D341Med (cell line): ENCODE results near the gene SLC38A3.
"Not testable (repeated sequence)": the region's sequence is repeated elsewhere in the genome, so short reads cannot be mapped to it uniquely, and the experiment has no call there.

ENCODE experiments used
- DNase-seq: peaks from one replicate; pipeline ENCODE4 v3.0.0; 2012; ENCODE audit warnings: low spot score

The SLC38A3 gene

GRCh38 chr3:50235716-50236483 lies 30.8 kb downstream of the SLC38A3 start, which contains the start of gene GNAI2:
TSS of gene GNAI2 (plus strand) at chr3:50236204. CDS start at chr3:50236336, 132 bp downstream.
- DNase-seq: peak; percentile 98

- no peak for DNase-seq
Observed at GRCh38 chr3:50236484-50237132, 31.5 kb downstream of the SLC38A3 start.

GRCh38 chr3:50237133-50237651 lies 32.1 kb downstream of the SLC38A3 start:
- no peak for DNase-seq

- DNase-seq: no peak
Observed at GRCh38 chr3:50237754-50238548, 32.9 kb downstream of the SLC38A3 start.

- no peak for DNase-seq
Observed at GRCh38 chr3:50238549-50239026, 33.5 kb downstream of the SLC38A3 start.

GRCh38 chr3:50239649-50240048 lies 34.6 kb downstream of the SLC38A3 start:
- DNase-seq: no peak

- DNase-seq: no peak
Observed at GRCh38 chr3:50241163-50241562, 36.1 kb downstream of the SLC38A3 start.

- no peak for DNase-seq
Observed at GRCh38 chr3:50241713-50242380, 36.8 kb downstream of the SLC38A3 start.

- no peak for DNase-seq
Observed at GRCh38 chr3:50242381-50242770, 37.3 kb downstream of the SLC38A3 start.

GRCh38 chr3:50242851-50243542 lies 37.9 kb downstream of the SLC38A3 start:
- no peak for DNase-seq

- DNase-seq: no peak
Observed at GRCh38 chr3:50243543-50243895, 38.4 kb downstream of the SLC38A3 start.

GRCh38 chr3:50244813-50245212 lies 39.7 kb downstream of the SLC38A3 start:
- DNase-seq: not testable (repeated sequence)

GRCh38 chr3:50245251-50245745 lies 40.2 kb downstream of the SLC38A3 start:
- no peak for DNase-seq

- peak; percentile 95 for DNase-seq
Observed at GRCh38 chr3:50245831-50246516, 40.9 kb downstream of the SLC38A3 start.

GRCh38 chr3:50246517-50246954 lies 41.5 kb downstream of the SLC38A3 start:
- no peak for DNase-seq

- DNase-seq: no peak
Observed at GRCh38 chr3:50248387-50248786, 43.3 kb downstream of the SLC38A3 start.

GRCh38 chr3:50249457-50249856 lies 44.4 kb downstream of the SLC38A3 start:
- DNase-seq: no peak

- DNase-seq: no peak
Observed at GRCh38 chr3:50250514-50250913, 45.4 kb downstream of the SLC38A3 start.

GRCh38 chr3:50251220-50251619 lies 46.1 kb downstream of the SLC38A3 start:
- DNase-seq: no peak

GRCh38 chr3:50254577-50255250 lies 49.6 kb downstream of the SLC38A3 start:
- no peak for DNase-seq
